Measurements from ENCODE around the gene CHCHD3.

CHCHD3 gene

DNA sequence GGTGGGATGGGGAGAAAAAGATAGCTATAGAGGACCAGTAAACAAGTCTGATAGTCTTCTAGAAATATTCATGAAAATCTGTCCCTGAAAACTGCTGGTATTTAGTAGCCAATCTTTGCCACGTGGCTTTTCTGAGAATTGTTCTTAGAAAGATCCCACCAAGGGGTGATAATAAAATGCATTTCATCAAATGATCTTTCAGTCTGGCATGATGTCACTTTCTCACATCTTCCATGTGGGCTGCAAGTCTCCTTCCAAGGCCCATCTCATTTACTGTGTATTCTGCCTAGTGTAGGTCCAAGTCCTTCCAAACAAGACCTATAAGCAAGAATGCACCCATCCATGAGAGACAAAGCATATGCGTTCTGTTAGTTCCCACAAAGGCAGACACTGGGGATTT, 226.0 kb downstream of the CHCHD3 start:
- TF ChIP-seq, protein P1, sequence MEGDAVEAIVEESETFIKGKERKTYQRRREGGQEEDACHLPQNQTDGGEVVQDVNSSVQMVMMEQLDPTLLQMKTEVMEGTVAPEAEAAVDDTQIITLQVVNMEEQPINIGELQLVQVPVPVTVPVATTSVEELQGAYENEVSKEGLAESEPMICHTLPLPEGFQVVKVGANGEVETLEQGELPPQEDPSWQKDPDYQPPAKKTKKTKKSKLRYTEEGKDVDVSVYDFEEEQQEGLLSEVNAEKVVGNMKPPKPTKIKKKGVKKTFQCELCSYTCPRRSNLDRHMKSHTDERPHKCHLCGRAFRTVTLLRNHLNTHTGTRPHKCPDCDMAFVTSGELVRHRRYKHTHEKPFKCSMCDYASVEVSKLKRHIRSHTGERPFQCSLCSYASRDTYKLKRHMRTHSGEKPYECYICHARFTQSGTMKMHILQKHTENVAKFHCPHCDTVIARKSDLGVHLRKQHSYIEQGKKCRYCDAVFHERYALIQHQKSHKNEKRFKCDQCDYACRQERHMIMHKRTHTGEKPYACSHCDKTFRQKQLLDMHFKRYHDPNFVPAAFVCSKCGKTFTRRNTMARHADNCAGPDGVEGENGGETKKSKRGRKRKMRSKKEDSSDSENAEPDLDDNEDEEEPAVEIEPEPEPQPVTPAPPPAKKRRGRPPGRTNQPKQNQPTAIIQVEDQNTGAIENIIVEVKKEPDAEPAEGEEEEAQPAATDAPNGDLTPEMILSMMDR (IDR thresholded peaks at IDR 0.05; ENCODE audit: low read depth, low read length) = no peak

DNA sequence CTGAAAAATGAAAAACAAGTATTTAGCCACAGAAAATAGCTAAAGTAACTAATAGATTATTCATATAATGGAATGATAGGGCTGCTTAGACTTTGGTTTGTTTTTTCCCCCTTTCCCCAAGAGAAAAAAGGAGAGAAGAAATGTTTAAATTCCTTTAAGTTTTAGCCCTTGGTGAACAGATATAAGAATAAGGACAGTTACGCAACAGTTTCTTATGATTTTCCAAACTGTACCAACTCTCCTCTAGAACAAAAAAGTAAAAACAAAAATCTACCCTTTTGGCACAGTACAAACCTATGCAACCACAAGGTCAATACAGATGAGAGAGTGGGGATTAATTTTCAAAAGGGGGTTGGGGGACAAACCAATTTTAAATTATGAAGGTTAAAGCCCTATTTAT, 227.7 kb downstream of the CHCHD3 start:
- no peak for DNase-seq (ENCODE audit: extremely low read depth, low read depth)
- TF ChIP-seq, protein P1 (IDR thresholded peaks at IDR 0.05; ENCODE audit: low read depth, low read length) = no peak

More for the DNA sequence above, 226.0 kb downstream of the CHCHD3 start:
- no peak for DNase-seq (ENCODE audit: extremely low read depth, low read depth)

DNA sequence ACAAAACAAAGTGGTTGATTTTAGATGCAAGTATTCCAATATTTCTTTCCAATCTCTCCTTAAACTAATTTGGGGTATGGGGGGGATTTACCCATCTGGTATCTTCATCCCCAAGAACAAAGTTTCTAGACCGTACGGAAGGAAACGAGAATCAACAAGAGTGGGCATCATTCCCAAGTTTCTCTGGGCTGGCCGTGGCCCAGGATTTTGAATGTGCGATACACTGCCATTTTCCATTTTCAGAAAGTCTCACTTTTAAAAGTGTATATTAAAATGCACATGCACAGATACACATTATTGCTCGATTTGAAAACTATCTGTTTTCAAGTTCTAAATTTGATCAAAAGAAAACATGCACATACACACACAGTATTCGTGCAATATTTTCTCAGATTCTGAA, 234.5 kb downstream of the CHCHD3 start:
- TF ChIP-seq, protein P1 (IDR thresholded peaks at IDR 0.05; ENCODE audit: low read depth, low read length) = no peak
- DNase-seq (ENCODE audit: extremely low read depth, low read depth) = no peak

DNA sequence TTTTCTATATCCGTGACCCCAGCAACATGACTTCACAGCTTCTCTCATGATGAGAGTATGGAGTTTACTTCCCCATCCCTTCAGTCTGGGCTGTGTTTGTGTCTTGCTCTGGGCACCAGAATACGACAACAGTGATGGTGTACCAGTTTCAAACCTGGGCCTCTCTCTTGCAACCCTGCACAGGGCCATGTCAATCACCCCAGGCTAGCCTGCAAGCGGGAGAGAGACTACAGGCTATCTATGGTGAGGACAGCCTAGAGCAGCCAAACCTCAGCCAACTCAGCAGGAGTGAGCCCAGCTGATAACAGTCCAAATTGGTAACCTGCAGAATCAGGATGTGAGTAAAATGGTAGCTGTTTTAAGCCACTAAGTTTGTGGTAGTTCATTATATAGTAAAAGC, 235.8 kb downstream of the CHCHD3 start:
- DNase-seq (ENCODE audit: extremely low read depth, low read depth) = no peak
- TF ChIP-seq, protein P1 (IDR thresholded peaks at IDR 0.05; ENCODE audit: low read depth, low read length) = no peak

DNA sequence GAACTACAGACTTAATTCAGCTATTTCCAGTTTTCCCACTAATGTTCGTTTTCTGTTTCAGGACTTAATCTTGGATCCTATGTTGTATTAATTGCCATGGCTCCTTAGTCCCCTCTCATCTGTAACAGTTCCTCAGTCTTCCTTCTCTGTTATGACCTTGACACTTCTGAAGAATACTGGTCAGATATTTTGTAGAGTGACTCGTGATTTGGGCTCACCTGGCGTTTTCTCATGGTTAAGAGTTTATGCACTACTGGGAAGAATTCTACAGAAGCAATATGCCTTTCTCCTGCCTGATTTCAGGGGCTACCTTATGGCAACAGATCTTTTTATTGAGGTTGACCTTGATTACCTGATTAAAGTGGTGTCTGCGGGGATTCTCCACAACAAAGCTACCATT, 239.4 kb downstream of the CHCHD3 start:
- DNase-seq (ENCODE audit: extremely low read depth, low read depth) = no peak
- TF ChIP-seq, protein P1 (IDR thresholded peaks at IDR 0.05; ENCODE audit: low read depth, low read length) = no peak

DNA sequence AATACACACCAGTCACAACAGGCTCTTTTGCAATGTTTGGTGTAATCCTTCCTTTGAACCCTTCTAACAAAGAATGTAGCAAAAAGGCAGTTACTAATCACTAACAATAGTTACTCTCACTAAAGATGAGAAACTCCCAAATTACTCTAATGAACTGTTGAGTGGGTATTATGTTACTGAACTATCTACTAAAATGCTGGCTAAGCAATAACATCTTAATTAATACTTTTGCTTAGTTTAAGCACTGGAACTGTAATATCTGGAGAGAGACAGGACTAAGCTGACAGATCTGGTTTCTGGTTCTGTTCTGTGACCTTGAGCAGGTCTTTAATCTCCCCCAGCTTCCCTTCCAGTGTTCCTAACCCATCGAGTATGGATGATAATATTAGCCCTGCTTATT, 241.7 kb downstream of the CHCHD3 start:
- no peak for DNase-seq (ENCODE audit: extremely low read depth, low read depth)
- TF ChIP-seq, protein P1 (IDR thresholded peaks at IDR 0.05; ENCODE audit: low read depth, low read length) = no peak

DNA sequence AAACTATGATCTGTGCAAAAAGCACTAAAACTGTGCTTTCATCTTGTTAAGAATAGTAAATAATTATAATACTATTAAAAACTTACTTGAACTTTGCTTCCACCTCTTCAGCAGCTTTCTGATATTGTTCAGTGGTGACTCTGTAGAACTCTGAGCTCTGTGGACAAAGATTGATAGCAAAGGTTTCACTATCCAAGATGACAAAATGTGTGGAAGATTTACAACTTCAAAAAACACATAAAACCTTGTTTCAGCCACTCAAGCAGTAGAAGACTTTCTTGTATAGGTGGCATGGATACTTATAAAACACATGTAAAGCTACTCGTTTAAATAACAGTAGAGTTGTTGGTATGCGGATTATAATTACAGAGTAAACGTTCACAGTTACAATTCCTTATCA, 243.6 kb downstream of the CHCHD3 start:
- TF ChIP-seq, protein P1 (IDR thresholded peaks at IDR 0.05; ENCODE audit: low read depth, low read length) = no peak
- no peak for DNase-seq (ENCODE audit: extremely low read depth, low read depth)

Data from AG09319 (cell line).